Adrenal gland (tissue), 12 donors: Measurements from ENCODE around the gene SIRPA. TPM values are rescaled to one million over a fixed set of nuclear protein-coding genes. Genes with fewer than 3 reads are reported as not detected.

Experiments
- DNase-seq, 7 donors: peaks; one replicate each; pipeline ENCODE4 v3.0.0-alpha.2; 2019 to 2020
- H3K27ac ChIP-seq, 5 donors: fragments of 200-600 bp; sonication (generic) in 4 of 5; 1 replicate in 3 of 5; 2 replicates in 2 of 5; pipeline versions ENCODE4 v1.5.1 to v1.8.0; 2016 to 2020; ENCODE audit warnings: mild to moderate bottlenecking in 1 of 5
- H3K27me3 ChIP-seq: fragments of 200-600 bp; 2 replicates; pipeline ENCODE4 v1.8.0; 2021
- H3K36me3 ChIP-seq, 2 donors: fragments of 200-600 bp; replicated peaks in 1 of 2; 1 replicate in 1 of 2; 2 replicates in 1 of 2; pipeline versions ENCODE4 v1.5.1 to v1.8.0; 2018 to 2022
- H3K4me1 ChIP-seq, 2 donors: fragments of 200-600 bp; replicated peaks in 1 of 2; 1 replicate in 1 of 2; 2 replicates in 1 of 2; pipeline versions ENCODE4 v1.5.1 to v1.8.0; 2018 to 2021
- H3K4me3 ChIP-seq, 4 donors: fragments of 200-600 bp; sonication (generic) in 3 of 4; one replicate each; pipeline ENCODE4 v1.5.1; 2016 to 2018
- H3K9me3 ChIP-seq, 3 donors: fragments of 200-600 bp; sonication (generic) in 1 of 3; replicated peaks in 1 of 3; 1 replicate in 2 of 3; 2 replicates in 1 of 3; pipeline versions ENCODE4 v1.5.1 to v1.8.0; 2016 to 2021
- CTCF ChIP-seq, 6 experiments: fragments of 450-650 bp in 4 of 6; fragments of 200-600 bp in 2 of 6; sonication (generic) in 1 of 6; IDR thresholded peaks; 1 replicate in 5 of 6; 2 replicates in 1 of 6; pipeline versions ENCODE4 v1.5.1 to v1.8.0; 2016 to 2021; ENCODE audit warnings: antibody characterized with exemption in 6 of 6, mild to moderate bottlenecking in 2 of 6, moderate library complexity in 1 of 6
- POLR2A ChIP-seq, 2 donors: fragments of 450-650 bp; IDR thresholded peaks; one replicate each; pipeline ENCODE4 v1.6.1; 2017; ENCODE audit warnings: antibody characterized with exemption in 2 of 2, mild to moderate bottlenecking in 2 of 2, moderate library complexity in 1 of 2
- WGBS, 4 donors: extraction: QIAGEN DNeasy Blood & Tissue Kit in 2 of 4; methylation state at CpG; one replicate each; pipeline versions ENCODE4 v1.1.5 to v1.1.7; 2013 to 2017; 5-methylcytosine and 5-hydroxymethylcytosine counted together
- intact Hi-C, 2 donors: fragments of 100-400 bp; cut with DNase I; formaldehyde crosslinking; loops; one replicate each; pipeline versions ENCODE4 v1.14.1 to v1.15.0; 2022 to 2023
- polyA plus RNA-seq, 3 donors: library from polyadenylated mRNA; stranded (reverse); fragments of 200-250 nt in 2 of 3; fragments of 350-450 nt in 1 of 3; fragmentation: Illumina TruSeq in 1 of 3; extraction: RNeasy Lipid Tissue Mini Kit (QIAGEN cat#74804) in 1 of 3; gene quantifications; one replicate each; pipeline ENCODE4 v1.2.3, GENCODE V29; 2013 to 2014
- total RNA-seq, 9 donors: library from RNA; depleted of rRNA in 4 of 9; stranded (reverse); fragments of >200 nt in 4 of 9; fragments of 120-200 nt in 1 of 9; fragmentation: NEBNext Ultra II Directional in 1 of 9; extraction: Animal tissue kit (Norgen Biotek cat#: 25700) in 1 of 9; gene quantifications; one replicate each; pipeline versions ENCODE4 v1.1.0 to v1.2.4, GENCODE V29; 2013 to 2023
- donor health status: healthy with polysubstance abuse.
- donor health status: Bipolar disorder and iron deficiency.
- donor health status: DM: yes; HTN: yes; CAD: no.
- donor health status: DM: no; HTN: no; CAD: no.
- donor health status: DM: no; HTN: no; CAD: no.
- donor health status: DM: yes; HTN: yes; CAD: no.

Gene SIRPA
- total and polyA plus RNA-seq, 12 donors: 22.2 to 102 (median 71.1) TPM

GRCh38 chr20:1854246-1854645 is 41.0 kb upstream of the SIRPA start:
- no peak overlapping the region for H3K27ac ChIP-seq
- H3K27me3 ChIP-seq: no peaks in the 10 kb centered on the region
- TF ChIP-seq POLR2A (IDR thresholded peaks at IDR 0.05) (no peak), CTCF (IDR thresholded peaks at IDR 0.05) (no peak)
- H3K4me3 ChIP-seq: no peak overlapping the region
- intact Hi-C loops: no loop called here
- DNase-seq: no peak
- H3K36me3 ChIP-seq: no peaks in the 10 kb centered on the region
- WGBS, 4 donors: 64 to 83% (median 76%) methylated on average over 5 of the region's 5 CpGs
- H3K9me3 ChIP-seq: no peaks in the 10 kb centered on the region
- H3K4me1 ChIP-seq: no peaks in the 10 kb centered on the region

- no peaks in the 10 kb centered on the region for H3K4me1 ChIP-seq
- intact Hi-C loops: no loop called here
- DNase-seq: no peak
- WGBS, 4 donors: 63 to 79% (median 68%) methylated on average over 4 to 6 of the region's 6 CpGs
- H3K4me3 ChIP-seq: no peak overlapping the region
- H3K27ac ChIP-seq: no peak overlapping the region
- H3K27me3 ChIP-seq: no peaks in the 10 kb centered on the region
- H3K9me3 ChIP-seq: no peaks in the 10 kb centered on the region
- TF ChIP-seq POLR2A (IDR thresholded peaks at IDR 0.05) (no peak), CTCF (IDR thresholded peaks at IDR 0.05) (no peak)
- H3K36me3 ChIP-seq: no peaks in the 10 kb centered on the region
Observed at GRCh38 chr20:1855109-1855508, 40.1 kb upstream of the SIRPA start.

GRCh38 chr20:1855690-1856089 is 39.5 kb upstream of the SIRPA start:
- 57 to 85% (median 75%) methylated on average over 1 of the region's 1 CpG for WGBS, 4 donors
- DNase-seq: no peak
- intact Hi-C loops: no loop called here

GRCh38 chr20:1856424-1856823 is 38.8 kb upstream of the SIRPA start:
- Histone ChIP-seq H3K4me1 (no peaks in the 10 kb centered on the region), H3K27me3 (no peaks in the 10 kb centered on the region), H3K9me3 (no peaks in the 10 kb centered on the region), H3K4me3 (no peak overlapping the region), H3K36me3 (no peaks in the 10 kb centered on the region), H3K27ac (no peak overlapping the region)
- TF ChIP-seq CTCF (IDR thresholded peaks at IDR 0.05) (no peak), POLR2A (IDR thresholded peaks at IDR 0.05) (no peak)
- WGBS, 4 donors: 63 to 100% (median 83%) methylated on average over 1 of the region's 1 CpG
- intact Hi-C loops: no loop called here
- DNase-seq: no peak

More at GRCh38 chr20:1855690-1856089, 39.5 kb upstream of the SIRPA start:
- no peaks in the 10 kb centered on the region for H3K4me1 ChIP-seq
- no peak for TF ChIP-seq CTCF (IDR thresholded peaks at IDR 0.05)
- no peak for TF ChIP-seq POLR2A (IDR thresholded peaks at IDR 0.05)
- no peak overlapping the region for H3K27ac ChIP-seq
- H3K27me3 ChIP-seq: no peaks in the 10 kb centered on the region
- no peak overlapping the region for H3K4me3 ChIP-seq
- H3K36me3 ChIP-seq: no peaks in the 10 kb centered on the region
- no peaks in the 10 kb centered on the region for H3K9me3 ChIP-seq
